Testis (tissue), 2 donors: Measurements from ENCODE around the gene DTHD1.

Experiments used
- POLR2A ChIP-seq: fragments of 450-650 bp; IDR thresholded peaks from one replicate; pipeline ENCODE4 v1.6.1; 2017; ENCODE audit warnings: antibody characterized with exemption, mild to moderate bottlenecking, moderate library complexity
- TF ChIP-seq, protein P1 (sequence below), 3 experiments: fragments of 450-650 bp in 2 of 3; fragments of 200-600 bp in 1 of 3; sonication (generic) in 1 of 3; IDR thresholded peaks; one replicate each; pipeline ENCODE4 v1.5.1; 2016 to 2019; ENCODE audit warnings: antibody characterized with exemption in 3 of 3, mild to moderate bottlenecking in 2 of 3, moderate library complexity in 1 of 3

DNA sequence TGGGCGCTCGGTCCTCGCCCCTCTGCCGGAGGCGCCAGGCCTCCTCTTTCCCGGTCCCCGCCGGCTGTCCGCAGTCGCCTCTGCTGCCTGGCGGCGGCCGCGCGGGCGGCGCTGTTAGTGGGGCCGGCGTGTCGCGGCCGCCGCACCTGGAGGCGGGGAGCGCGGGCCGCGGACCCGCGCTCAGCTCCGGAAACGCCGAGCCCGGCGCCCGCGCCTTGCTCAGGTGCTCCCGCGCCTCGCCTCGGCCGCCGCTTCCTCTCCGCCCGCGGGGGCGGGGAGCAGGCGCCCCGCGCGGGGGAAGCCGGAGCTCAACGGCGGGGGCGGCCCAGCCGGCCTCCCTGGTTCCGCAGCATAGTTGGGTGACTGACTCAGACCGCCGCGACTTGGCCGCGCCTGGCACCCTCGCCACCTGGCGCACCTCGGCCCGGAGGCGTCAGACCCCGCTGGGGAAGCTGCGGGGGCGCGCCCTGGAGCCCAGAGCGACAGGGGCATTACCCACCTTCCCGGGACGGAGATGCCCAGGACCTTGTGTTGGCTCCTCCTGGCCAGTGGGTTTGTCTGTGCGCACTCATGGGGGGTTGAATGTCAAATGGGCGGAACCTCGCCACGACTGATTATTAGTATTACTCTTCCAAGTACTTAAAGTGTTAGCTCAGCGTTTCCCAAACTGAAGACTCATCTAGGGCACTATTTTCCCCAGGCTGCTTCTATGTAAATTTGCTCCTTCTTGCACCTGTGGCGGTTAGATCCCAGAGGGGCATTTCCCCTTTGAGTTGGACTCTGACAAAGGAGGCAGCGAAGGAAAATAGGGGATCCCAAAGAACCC, 36.9 kb upstream of the DTHD1 start, which contains the start of gene ARAP2:
- TF ChIP-seq, protein P1, sequence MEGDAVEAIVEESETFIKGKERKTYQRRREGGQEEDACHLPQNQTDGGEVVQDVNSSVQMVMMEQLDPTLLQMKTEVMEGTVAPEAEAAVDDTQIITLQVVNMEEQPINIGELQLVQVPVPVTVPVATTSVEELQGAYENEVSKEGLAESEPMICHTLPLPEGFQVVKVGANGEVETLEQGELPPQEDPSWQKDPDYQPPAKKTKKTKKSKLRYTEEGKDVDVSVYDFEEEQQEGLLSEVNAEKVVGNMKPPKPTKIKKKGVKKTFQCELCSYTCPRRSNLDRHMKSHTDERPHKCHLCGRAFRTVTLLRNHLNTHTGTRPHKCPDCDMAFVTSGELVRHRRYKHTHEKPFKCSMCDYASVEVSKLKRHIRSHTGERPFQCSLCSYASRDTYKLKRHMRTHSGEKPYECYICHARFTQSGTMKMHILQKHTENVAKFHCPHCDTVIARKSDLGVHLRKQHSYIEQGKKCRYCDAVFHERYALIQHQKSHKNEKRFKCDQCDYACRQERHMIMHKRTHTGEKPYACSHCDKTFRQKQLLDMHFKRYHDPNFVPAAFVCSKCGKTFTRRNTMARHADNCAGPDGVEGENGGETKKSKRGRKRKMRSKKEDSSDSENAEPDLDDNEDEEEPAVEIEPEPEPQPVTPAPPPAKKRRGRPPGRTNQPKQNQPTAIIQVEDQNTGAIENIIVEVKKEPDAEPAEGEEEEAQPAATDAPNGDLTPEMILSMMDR (IDR thresholded peaks at IDR 0.05), result no peak
- no peak for TF ChIP-seq POLR2A
